ENCODE results near the gene RGS10. TPM values are rescaled to one million over a fixed set of nuclear protein-coding genes. Genes with fewer than 3 reads are reported as not detected.

Gene RGS10
- total and polyA plus RNA-seq, 2 of the 8 experiments (the other 6 are each of a cell fraction or from before 2014, with no cell fraction given): 5.5 to 13.1 TPM

DNA sequence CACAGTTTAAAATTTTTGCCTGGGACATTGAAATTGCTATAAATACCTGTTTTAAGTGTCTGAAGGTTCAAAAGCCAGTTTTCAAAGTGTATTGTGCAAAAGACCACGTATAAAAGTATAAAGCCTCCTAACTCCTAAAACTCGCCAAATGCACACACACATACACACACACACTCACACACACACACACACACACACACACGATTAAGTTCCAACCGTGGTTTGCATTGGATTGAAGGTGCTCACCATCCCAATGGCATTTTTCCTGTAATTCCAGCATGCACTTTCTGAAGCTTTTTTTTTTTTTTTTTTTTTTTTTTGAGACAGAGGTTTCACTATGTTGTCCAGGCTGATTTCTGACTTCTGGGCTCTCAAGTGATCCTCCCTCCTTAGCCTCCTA lies 2.8 kb upstream of the RGS10 start:
- DNase-seq (ENCODE audit: low read depth in 1 of 2, low spot score in 2 of 2): no peak
- H4K5ac ChIP-seq (ENCODE audit: insufficient read length, low read depth, low read length): no peak overlapping the region
- no peak overlapping the region for H3K56ac ChIP-seq (replicated peaks; ENCODE audit: insufficient read length, low read depth, low read length)
- H3K36me3 ChIP-seq (ENCODE audit: control insufficient read depth in 2 of 4, insufficient read depth in 4 of 4, low read length in 3 of 4): no peaks in the 10 kb centered on the region
- H3K14ac ChIP-seq (ENCODE audit: insufficient read length): no peak overlapping the region
- no peak overlapping the region for H2BK20ac ChIP-seq (ENCODE audit: low read length)
- H4K8ac ChIP-seq (ENCODE audit: extremely low read depth, insufficient read depth, low read length): no peak overlapping the region
- H2BK12ac ChIP-seq (ENCODE audit: low read depth, low read length): no peak overlapping the region
- no peak overlapping the region for H3K4ac ChIP-seq (replicated peaks; ENCODE audit: insufficient read length, low read depth, low read length)
- H2AFZ ChIP-seq (ENCODE audit: low read length): no peak overlapping the region
- no peak overlapping the region; a peak in 1 of 4 replicates for H3K4me2 ChIP-seq (ENCODE audit: insufficient read depth in 1 of 2, low read depth in 2 of 2, low read length in 2 of 2)
- H2AK5ac ChIP-seq (ENCODE audit: low read depth, low read length): no peak overlapping the region
- no peaks in the 10 kb centered on the region for H3K79me1 ChIP-seq (ENCODE audit: low read depth, low read length)
- no peak overlapping the region for H3K27ac ChIP-seq (ENCODE audit: low read depth, low read length)
- H2BK15ac ChIP-seq (ENCODE audit: low read length): no peak overlapping the region
- peaks cover 0 to 7% of the 10 kb centered on the region in 2 experiments for H4K20me1 ChIP-seq (replicated peaks in 1 of 2; ENCODE audit: control insufficient read depth in 1 of 2, insufficient read depth in 2 of 2, low read length in 2 of 2)
- no peak overlapping the region for H4K91ac ChIP-seq (replicated peaks; ENCODE audit: insufficient read length, low read length)
- no peak overlapping the region for H3K9ac ChIP-seq (replicated peaks in 1 of 4; ENCODE audit: extremely low read depth in 1 of 4, low read depth in 3 of 4, low read length in 3 of 4)
- ChIA-PET CTCF (ENCODE audit: partially characterized antibody) (interaction anchor here (0.6 to 1.1 kb wide), 2 partner anchors 25 to 50 kb away, joined by 4 read pairs; no protein-coding TSS in a partner anchor), POLR2A (ENCODE audit: partially characterized antibody) (no interaction called here)
- no peaks in the 10 kb centered on the region for H3K79me2 ChIP-seq (ENCODE audit: control insufficient read depth in 1 of 2, insufficient read depth in 2 of 2, low read length in 2 of 2)
- no peak overlapping the region for H3K23ac ChIP-seq (ENCODE audit: insufficient read length)
- peaks cover 19% of the 10 kb centered on the region for H3K23me2 ChIP-seq (ENCODE audit: low read depth, low read length)
- H3K9me3 ChIP-seq (ENCODE audit: insufficient read depth in 2 of 2, low read depth in 1 of 2, low read length in 1 of 2): no peaks in the 10 kb centered on the region
- H3K4me3 ChIP-seq (ENCODE audit: extremely low read depth in 1 of 4, insufficient read depth in 2 of 4, low read depth in 3 of 4, low read length in 4 of 4): no peak overlapping the region
- no peak overlapping the region for H2BK120ac ChIP-seq (replicated peaks; ENCODE audit: low read depth, low read length)
- no peak overlapping the region for H3K18ac ChIP-seq (ENCODE audit: extremely low read depth, low read length)
- H2BK5ac ChIP-seq (ENCODE audit: low read depth, low read length): no peak overlapping the region
- peaks cover 17 to 38% (median 27%) of the 10 kb centered on the region in 4 experiments for H3K27me3 ChIP-seq (replicated peaks in 1 of 4; ENCODE audit: control insufficient read depth in 3 of 4, extremely low read depth in 1 of 4, insufficient read depth in 3 of 4, low read length in 3 of 4)
- peaks cover 2 to 14% (median 7%) of the 10 kb centered on the region in 4 experiments; a peak in 6 of 7 replicates for H3K4me1 ChIP-seq (replicated peaks in 1 of 4; ENCODE audit: control insufficient read depth in 3 of 4, insufficient read depth in 4 of 4, low read length in 3 of 4)
- WGBS, 2 experiments (ENCODE audit: extremely low coverage in 1 of 2, insufficient coverage in 1 of 2, insufficient read length in 1 of 2, insufficient replicate concordance in 2 of 2, low coverage in 1 of 2, low lambda C conversion rate in 2 of 2, missing lambda C conversion rate in 1 of 2): 65% methylated on average over 4 of the region's 4 CpGs; no CpG with 5 or more reads in 1 of the 2 experiments
- no peak for FAIRE-seq
- TF ChIP-seq NRF1 (IDR thresholded peaks at IDR 0.05; ENCODE audit: low read depth, low read length): no peak
- TF ChIP-seq RNF2 (IDR thresholded peaks at IDR 0.05; ENCODE audit: borderline replicate concordance, low read depth, low read length, missing control alignments, poor library complexity, severe bottlenecking): no peak
- TF ChIP-seq ZNF274 (IDR thresholded peaks at IDR 0.05; ENCODE audit: borderline replicate concordance, extremely low read depth, low read length): no peak
- TF ChIP-seq POU5F1 (IDR thresholded peaks at IDR 0.05; ENCODE audit: low read depth, low read length): no peak
- TF ChIP-seq TCF12 (IDR thresholded peaks at IDR 0.05; ENCODE audit: low read depth, low read length): no peak
- no peak for TF ChIP-seq EGR1 (IDR thresholded peaks at IDR 0.05; ENCODE audit: borderline replicate concordance, low read depth, low read length)
- TF ChIP-seq POLR2AphosphoS5 (IDR thresholded peaks at IDR 0.05; ENCODE audit: low read depth, low read length): no peak
- no peak for TF ChIP-seq PHF8 (conservative IDR thresholded peaks at IDR 0.05; ENCODE audit: low read depth, low read length)
- no peak for TF ChIP-seq GABPA (IDR thresholded peaks at IDR 0.05; ENCODE audit: borderline replicate concordance, insufficient read depth, low read length)
- TF ChIP-seq RBBP5 (IDR thresholded peaks at IDR 0.05; ENCODE audit: borderline replicate concordance, low read depth, low read length): no peak
- no peak for TF ChIP-seq SIX5 (IDR thresholded peaks at IDR 0.05; ENCODE audit: low read depth, low read length)
- TF ChIP-seq ASH2L (IDR thresholded peaks at IDR 0.05; ENCODE audit: low read length): no peak
- TF ChIP-seq FOSL1 (IDR thresholded peaks at IDR 0.05; ENCODE audit: insufficient read depth, low read depth, low read length): no peak
- no peak for TF ChIP-seq SP2 (IDR thresholded peaks at IDR 0.05; ENCODE audit: low read length)
- TF ChIP-seq RXRA (IDR thresholded peaks at IDR 0.05; ENCODE audit: insufficient read depth, low read depth, low read length): no peak

All from H1 (cell line).